ENCODE data around the gene LASP1NB.
"Not testable (repeated sequence)": the region's sequence is repeated elsewhere in the genome, so short reads cannot be mapped to it uniquely, and the experiment has no call there.

Gene LASP1NB

GRCh38 chr17:38970128-38970527 is 44.7 kb downstream of the LASP1NB start:
- DNase-seq: no peak

DNA sequence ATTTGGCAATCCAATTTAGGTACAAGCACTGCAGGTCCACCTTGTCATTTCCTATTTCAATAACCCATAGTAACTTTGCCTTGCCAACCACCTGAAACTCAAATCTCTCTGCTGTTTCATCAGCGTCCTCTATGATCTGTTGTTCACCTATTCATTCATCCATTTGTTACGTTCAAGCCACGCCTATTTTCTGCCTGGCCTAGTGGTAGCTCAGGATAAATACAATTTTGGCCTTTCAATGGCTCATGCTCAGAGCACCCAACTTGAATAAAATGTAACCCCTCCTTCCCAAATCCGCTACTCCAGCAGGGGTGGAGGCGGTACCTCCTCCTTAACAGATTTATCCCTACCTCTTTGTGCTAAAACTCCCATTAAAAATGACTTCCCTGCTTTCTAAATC is 45.4 kb downstream of the LASP1NB start:
- DNase-seq: no peak

DNA sequence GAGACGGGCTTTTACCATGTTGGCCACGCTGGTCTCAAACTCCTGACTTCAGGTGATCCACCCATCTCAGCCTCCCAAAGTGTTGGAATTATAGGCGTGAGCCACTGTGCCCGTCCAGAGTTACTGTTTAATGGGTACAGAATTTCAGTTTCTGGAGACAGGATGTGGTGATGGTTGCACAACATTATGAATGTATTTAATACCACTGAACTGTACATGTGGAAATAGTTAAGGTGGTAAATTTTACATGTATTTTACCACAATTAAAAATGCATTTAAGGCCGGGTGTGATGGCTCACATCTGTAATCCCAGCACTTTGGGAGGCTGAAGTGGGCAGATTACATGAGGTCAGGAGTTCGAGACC is 50.8 kb downstream of the LASP1NB start:
- DNase-seq: not testable (repeated sequence)

DNA sequence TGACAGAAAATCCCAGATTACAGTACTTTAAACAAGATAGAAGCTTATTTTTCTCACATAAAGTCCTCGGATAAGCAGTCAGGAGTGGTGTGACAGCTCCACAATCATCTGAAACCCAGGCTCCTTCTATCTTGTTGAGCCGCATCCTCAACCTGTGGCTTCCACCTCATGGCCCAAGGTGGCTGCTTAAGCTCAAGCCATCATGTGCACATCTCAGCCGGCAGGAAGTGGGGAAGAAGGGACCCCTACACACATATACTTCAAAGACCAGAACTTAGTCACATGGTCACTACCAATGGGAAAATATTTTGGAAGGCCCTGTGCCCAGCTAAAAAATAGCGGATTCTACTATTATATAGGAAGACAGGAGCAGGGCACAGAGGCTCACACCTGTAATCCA is 52.8 kb downstream of the LASP1NB start:
- DNase-seq: no peak

All from CD4-positive, alpha-beta T cell treated with Interferon gamma for 1 hour (primary cell).